ENCODE results near the gene ADAMTS13.

- TF ChIP-seq CTCF (IDR thresholded peaks at IDR 0.05) (peak in 2 of 4 donors; percentile 19 to 20), POLR2A (IDR thresholded peaks at IDR 0.05) (no peak)
Observed at GRCh38 chr9:133396952-133397351, 25.2 kb upstream of the ADAMTS13 start.
